ENCODE data around the gene FXR2. TPM values are rescaled to one million over a fixed set of nuclear protein-coding genes. Genes with fewer than 3 reads are reported as not detected.

The FXR2 gene
- total RNA-seq, 2 experiments from 2014 or later, result 32.1 to 32.4 TPM

DNA sequence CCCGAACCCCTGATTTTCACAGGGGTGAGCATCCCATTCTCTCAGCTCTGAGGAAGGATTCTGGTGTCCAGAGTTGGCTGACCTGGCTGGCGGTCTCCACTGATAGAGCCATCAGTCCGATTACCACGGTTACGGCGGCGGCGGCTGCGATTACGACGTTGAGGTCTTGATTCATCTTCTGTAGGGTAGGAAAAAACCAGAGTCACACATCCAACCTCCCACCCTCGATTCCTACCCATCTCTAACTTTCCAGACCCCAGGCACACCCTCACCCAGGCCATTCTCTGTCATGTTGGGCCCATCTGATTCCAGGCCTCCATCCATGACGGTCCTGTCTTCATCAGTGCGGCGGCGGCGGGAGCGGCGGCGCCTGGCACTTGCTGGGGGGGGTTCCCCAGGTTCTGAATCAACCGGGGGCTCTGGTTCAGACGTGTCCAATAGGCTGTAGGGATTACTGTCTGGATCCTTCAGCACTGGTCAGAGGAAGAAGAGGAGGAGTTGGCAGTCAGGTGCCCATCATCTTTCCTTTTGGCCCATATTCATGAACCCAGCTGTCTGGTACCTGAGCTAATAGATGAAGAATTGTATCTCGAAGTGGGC lies 22.2 kb downstream of the FXR2 start:
- no peaks in the 10 kb centered on the region for H3K9me2 ChIP-seq (ENCODE audit: insufficient read depth, low read length)
- H3K4me2 ChIP-seq (ENCODE audit: low read length), result no peak overlapping the region
- no peak overlapping the region for H3K27ac ChIP-seq (ENCODE audit: low read depth, low read length, poor library complexity, severe bottlenecking)
- TF ChIP-seq, protein P1, sequence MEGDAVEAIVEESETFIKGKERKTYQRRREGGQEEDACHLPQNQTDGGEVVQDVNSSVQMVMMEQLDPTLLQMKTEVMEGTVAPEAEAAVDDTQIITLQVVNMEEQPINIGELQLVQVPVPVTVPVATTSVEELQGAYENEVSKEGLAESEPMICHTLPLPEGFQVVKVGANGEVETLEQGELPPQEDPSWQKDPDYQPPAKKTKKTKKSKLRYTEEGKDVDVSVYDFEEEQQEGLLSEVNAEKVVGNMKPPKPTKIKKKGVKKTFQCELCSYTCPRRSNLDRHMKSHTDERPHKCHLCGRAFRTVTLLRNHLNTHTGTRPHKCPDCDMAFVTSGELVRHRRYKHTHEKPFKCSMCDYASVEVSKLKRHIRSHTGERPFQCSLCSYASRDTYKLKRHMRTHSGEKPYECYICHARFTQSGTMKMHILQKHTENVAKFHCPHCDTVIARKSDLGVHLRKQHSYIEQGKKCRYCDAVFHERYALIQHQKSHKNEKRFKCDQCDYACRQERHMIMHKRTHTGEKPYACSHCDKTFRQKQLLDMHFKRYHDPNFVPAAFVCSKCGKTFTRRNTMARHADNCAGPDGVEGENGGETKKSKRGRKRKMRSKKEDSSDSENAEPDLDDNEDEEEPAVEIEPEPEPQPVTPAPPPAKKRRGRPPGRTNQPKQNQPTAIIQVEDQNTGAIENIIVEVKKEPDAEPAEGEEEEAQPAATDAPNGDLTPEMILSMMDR (conservative IDR thresholded peaks at IDR 0.05; ENCODE audit: low read length), result no peak
- TF ChIP-seq EZH2phosphoT487 (IDR thresholded peaks at IDR 0.05; ENCODE audit: borderline replicate concordance, low read depth, low read length), result no peak
- no peaks in the 10 kb centered on the region for H3K4me1 ChIP-seq (ENCODE audit: insufficient read depth, low read length, poor library complexity, severe bottlenecking)
- no peak for DNase-seq (ENCODE audit: low spot score)
- ChIA-PET CTCF (ENCODE audit: unreplicated experiment) (no interaction called here), POLR2A (no interaction called here)
- intact Hi-C loops (cut with micrococcal nuclease; ENCODE audit: unreplicated experiment), result no loop called here
- H3K79me2 ChIP-seq (ENCODE audit: insufficient read depth, low read depth, low read length), result no peaks in the 10 kb centered on the region
- no peak overlapping the region for H2AFZ ChIP-seq (ENCODE audit: low read length)
- BruUV-seq (replicated peaks), result no TSS peak
- peaks cover 92% of the 10 kb centered on the region for H3K36me3 ChIP-seq (ENCODE audit: insufficient read depth, low read length)
- H4K20me1 ChIP-seq (ENCODE audit: insufficient read depth, low read length), result no peaks in the 10 kb centered on the region
- no peaks in the 10 kb centered on the region for H3K9me3 ChIP-seq (ENCODE audit: low read length)
- H3K4me3 ChIP-seq (ENCODE audit: low read depth, low read length, poor library complexity, severe bottlenecking), result no peak overlapping the region

DNA sequence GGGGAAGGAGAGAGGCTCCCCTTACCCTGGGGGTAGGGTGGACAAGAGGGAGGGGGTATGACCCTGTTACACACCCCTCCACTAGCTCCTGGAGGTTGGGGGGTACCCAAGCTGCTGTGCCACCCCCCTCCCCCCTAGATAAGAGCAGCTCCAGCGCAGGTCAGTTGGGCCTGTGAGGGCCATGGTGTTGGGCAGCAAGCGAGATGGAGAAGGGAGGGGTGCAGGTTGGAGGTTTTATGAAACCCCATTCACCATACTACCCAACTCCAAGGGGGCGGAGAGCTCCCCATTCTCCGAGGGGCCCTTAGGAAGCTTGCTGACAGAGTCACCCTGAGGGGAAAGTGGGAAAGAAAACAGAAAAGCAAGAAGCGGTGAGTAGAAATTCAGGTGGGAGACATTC lies 23.1 kb downstream of the FXR2 start:
- H3K9me2 ChIP-seq (ENCODE audit: insufficient read depth, low read length), result no peaks in the 10 kb centered on the region
- intact Hi-C loops (cut with micrococcal nuclease; ENCODE audit: unreplicated experiment), result no loop called here
- TF ChIP-seq EZH2phosphoT487 (IDR thresholded peaks at IDR 0.05; ENCODE audit: borderline replicate concordance, low read depth, low read length), result no peak
- TF ChIP-seq, protein P1 (conservative IDR thresholded peaks at IDR 0.05; ENCODE audit: low read length), result no peak
- no peaks in the 10 kb centered on the region for H3K79me2 ChIP-seq (ENCODE audit: insufficient read depth, low read depth, low read length)
- H4K20me1 ChIP-seq (ENCODE audit: insufficient read depth, low read length), result no peaks in the 10 kb centered on the region
- BruUV-seq (replicated peaks), result no TSS peak
- H3K36me3 ChIP-seq (ENCODE audit: insufficient read depth, low read length), result peaks cover 92% of the 10 kb centered on the region
- H3K4me1 ChIP-seq (ENCODE audit: insufficient read depth, low read length, poor library complexity, severe bottlenecking), result no peaks in the 10 kb centered on the region
- H3K4me3 ChIP-seq (ENCODE audit: low read depth, low read length, poor library complexity, severe bottlenecking), result no peak overlapping the region
- POLR2A ChIA-PET, result no interaction called here
- CTCF ChIA-PET (ENCODE audit: unreplicated experiment), result no interaction called here
- H3K4me2 ChIP-seq (ENCODE audit: low read length), result no peak overlapping the region
- no peak overlapping the region for H2AFZ ChIP-seq (ENCODE audit: low read length)
- H3K27ac ChIP-seq (ENCODE audit: low read depth, low read length, poor library complexity, severe bottlenecking), result no peak overlapping the region
- no peak for DNase-seq (ENCODE audit: low spot score)
- H3K9me3 ChIP-seq (ENCODE audit: low read length), result no peaks in the 10 kb centered on the region

DNA sequence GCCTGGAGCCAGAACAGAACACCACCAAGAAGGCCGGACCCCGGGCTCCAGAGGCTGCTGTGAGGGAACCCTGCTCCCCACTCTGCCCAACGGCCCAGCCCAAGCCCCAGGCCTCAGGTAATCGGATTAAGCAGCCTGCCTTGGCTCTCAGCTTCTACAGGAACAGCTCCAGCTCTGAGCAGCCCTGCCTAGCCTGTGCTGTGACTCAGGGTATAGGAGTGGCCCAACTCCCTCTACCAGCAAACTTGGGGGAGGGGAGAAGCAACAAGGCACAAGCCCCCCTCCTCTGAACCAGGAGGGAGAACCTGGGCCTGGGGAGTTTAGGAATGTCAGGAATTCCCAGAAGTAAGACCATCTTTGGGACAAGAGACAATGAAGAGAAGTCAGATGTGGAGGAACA lies 24.0 kb downstream of the FXR2 start:
- no peaks in the 10 kb centered on the region for H3K9me3 ChIP-seq (ENCODE audit: low read length)
- no peak overlapping the region for H2AFZ ChIP-seq (ENCODE audit: low read length)
- H3K36me3 ChIP-seq (ENCODE audit: insufficient read depth, low read length), result peaks cover 89% of the 10 kb centered on the region
- H3K79me2 ChIP-seq (ENCODE audit: insufficient read depth, low read depth, low read length), result no peaks in the 10 kb centered on the region
- no peaks in the 10 kb centered on the region for H3K9me2 ChIP-seq (ENCODE audit: insufficient read depth, low read length)
- intact Hi-C loops (cut with micrococcal nuclease; ENCODE audit: unreplicated experiment), result no loop called here
- TF ChIP-seq EZH2phosphoT487 (IDR thresholded peaks at IDR 0.05; ENCODE audit: borderline replicate concordance, low read depth, low read length), result no peak
- TF ChIP-seq, protein P1 (conservative IDR thresholded peaks at IDR 0.05; ENCODE audit: low read length), result no peak
- H3K27ac ChIP-seq (ENCODE audit: low read depth, low read length, poor library complexity, severe bottlenecking), result no peak overlapping the region
- no peak overlapping the region for H3K4me3 ChIP-seq (ENCODE audit: low read depth, low read length, poor library complexity, severe bottlenecking)
- no peaks in the 10 kb centered on the region for H3K4me1 ChIP-seq (ENCODE audit: insufficient read depth, low read length, poor library complexity, severe bottlenecking)
- H3K4me2 ChIP-seq (ENCODE audit: low read length), result no peak overlapping the region
- ChIA-PET CTCF (ENCODE audit: unreplicated experiment) (no interaction called here), POLR2A (no interaction called here)
- H4K20me1 ChIP-seq (ENCODE audit: insufficient read depth, low read length), result no peaks in the 10 kb centered on the region
- BruUV-seq (replicated peaks), result no TSS peak
- no peak for DNase-seq (ENCODE audit: low spot score)
